IPS-18c (cell line): ENCODE data around the gene ARHGEF10L.
"Not testable (repeated sequence)": the region's sequence is repeated elsewhere in the genome, so short reads cannot be mapped to it uniquely, and the experiment has no call there.

Source experiments
- H3K4me3 ChIP-seq: 2 replicates; pipeline ENCODE4 v1.7.0; 2013; ENCODE audit warnings: low read depth, mild to moderate bottlenecking, low read length, moderate library complexity; ENCODE audit not compliant: insufficient read depth
- H3K9me3 ChIP-seq: one replicate; pipeline ENCODE4 v1.6.1; 2013; ENCODE audit warnings: mild to moderate bottlenecking, low read length, moderate library complexity; ENCODE audit not compliant: control insufficient read depth, insufficient read depth

Gene ARHGEF10L

GRCh38 chr1:17610713-17611112, 71.2 kb downstream of the ARHGEF10L start:
- Histone ChIP-seq H3K9me3 (no peaks in the 10 kb centered on the region), H3K4me3 (no peak overlapping the region)

GRCh38 chr1:17611991-17612390, 72.5 kb downstream of the ARHGEF10L start:
- Histone ChIP-seq H3K9me3 (no peaks in the 10 kb centered on the region), H3K4me3 (no peak overlapping the region)

DNA sequence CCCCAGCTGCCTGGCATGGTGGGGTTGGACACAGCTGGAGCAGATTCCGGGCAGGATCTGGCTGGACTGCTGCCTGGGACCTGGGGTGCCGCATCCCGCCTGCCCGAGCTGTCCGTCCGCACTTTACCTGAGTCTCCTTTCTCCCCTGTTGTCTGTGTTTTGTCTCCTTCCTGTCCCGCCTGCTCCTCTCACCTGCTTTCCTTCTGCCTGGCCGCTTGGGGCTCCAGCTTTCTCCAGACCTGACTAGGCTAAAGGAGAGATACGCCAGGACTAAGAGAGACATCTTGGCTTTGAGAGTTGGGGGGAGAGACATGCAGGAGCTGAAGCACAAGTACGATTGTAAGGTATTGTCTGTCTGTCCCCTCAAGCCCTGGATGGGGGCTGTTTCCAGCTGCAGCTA, 73.3 kb downstream of the ARHGEF10L start:
- H3K9me3 ChIP-seq = no peaks in the 10 kb centered on the region
- no peak overlapping the region for H3K4me3 ChIP-seq

- Histone ChIP-seq H3K9me3 (no peaks in the 10 kb centered on the region), H3K4me3 (no peak overlapping the region)
Observed at GRCh38 chr1:17614586-17614985, 75.1 kb downstream of the ARHGEF10L start.

DNA sequence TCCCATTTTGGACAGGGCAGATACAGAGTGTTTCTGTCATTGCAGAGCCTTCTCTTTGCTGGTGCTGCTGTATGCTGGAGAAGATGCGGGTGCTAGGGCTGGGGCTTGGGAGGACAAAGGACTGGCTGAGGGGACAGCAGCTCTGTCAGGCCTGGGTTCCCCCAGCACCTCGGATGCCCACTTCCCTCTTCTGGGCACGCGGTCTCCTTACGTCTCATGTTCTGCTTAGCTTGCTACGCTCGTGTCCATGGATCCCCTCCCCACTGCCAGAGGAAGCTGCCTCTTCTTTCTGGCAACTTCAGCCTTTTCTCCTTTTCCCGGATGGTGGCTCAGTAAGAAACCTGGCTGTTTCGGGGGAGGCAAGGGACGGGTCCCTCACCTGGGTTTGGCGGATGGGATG, 75.7 kb downstream of the ARHGEF10L start:
- Histone ChIP-seq H3K9me3 (no peaks in the 10 kb centered on the region), H3K4me3 (no peak overlapping the region)

- no peaks in the 10 kb centered on the region for H3K9me3 ChIP-seq
- no peak overlapping the region for H3K4me3 ChIP-seq
Observed at GRCh38 chr1:17615959-17616358, 76.5 kb downstream of the ARHGEF10L start.

- Histone ChIP-seq H3K9me3 (no peaks in the 10 kb centered on the region), H3K4me3 (no peak overlapping the region)
Observed at GRCh38 chr1:17616731-17617279, 77.3 kb downstream of the ARHGEF10L start.

DNA sequence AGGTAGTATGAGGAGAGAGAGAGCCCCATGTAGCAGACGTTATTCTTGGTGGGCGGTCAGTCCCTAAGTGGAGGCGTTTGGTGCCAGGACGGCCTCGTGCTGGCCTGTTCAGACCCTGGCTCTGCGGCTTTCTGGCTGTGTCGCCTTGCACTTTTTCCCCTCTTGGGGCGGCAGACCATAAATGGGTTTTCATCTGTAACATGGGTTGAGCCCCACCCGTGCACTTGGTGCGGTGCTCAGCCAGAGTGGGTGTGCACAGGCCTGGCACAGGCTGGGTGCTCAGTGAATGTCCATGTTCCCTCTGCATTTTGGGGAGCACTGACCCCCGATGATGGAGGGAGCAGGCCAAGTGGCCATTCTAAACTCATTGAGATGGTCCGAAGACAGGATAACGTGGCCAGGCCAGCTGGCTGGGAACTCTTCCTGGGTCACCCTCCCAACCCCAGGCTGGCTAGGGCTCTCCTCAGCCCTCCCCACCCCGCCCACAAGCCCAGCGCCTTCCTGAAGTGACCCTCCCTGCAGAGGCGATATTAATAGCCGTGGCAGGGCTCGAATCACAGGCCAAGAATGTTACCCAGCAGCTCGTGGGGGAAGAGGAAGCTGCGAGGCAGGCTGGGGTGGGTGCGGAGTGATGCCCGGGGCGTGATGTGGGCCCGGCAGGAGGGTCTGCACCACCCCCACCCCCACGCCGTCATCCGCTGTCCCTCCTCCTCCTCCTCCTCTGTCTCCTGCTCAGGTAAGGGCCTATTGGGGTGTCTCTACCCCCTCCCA, 78.5 kb downstream of the ARHGEF10L start:
- H3K9me3 ChIP-seq = no peaks in the 10 kb centered on the region

GRCh38 chr1:17618558-17619247, 79.2 kb downstream of the ARHGEF10L start:
- H3K9me3 ChIP-seq = no peaks in the 10 kb centered on the region
- no peak overlapping the region for H3K4me3 ChIP-seq

More for the DNA sequence above, 78.5 kb downstream of the ARHGEF10L start:
- no peak overlapping the region for H3K4me3 ChIP-seq

- H3K9me3 ChIP-seq = no peaks in the 10 kb centered on the region
- H3K4me3 ChIP-seq = no peak overlapping the region
Observed at GRCh38 chr1:17620448-17620847, 81.0 kb downstream of the ARHGEF10L start.

GRCh38 chr1:17621691-17622090, 82.2 kb downstream of the ARHGEF10L start:
- no peaks in the 10 kb centered on the region for H3K9me3 ChIP-seq
- no peak overlapping the region for H3K4me3 ChIP-seq

GRCh38 chr1:17622823-17623222, 83.3 kb downstream of the ARHGEF10L start:
- Histone ChIP-seq H3K9me3 (no peaks in the 10 kb centered on the region), H3K4me3 (no peak overlapping the region)

DNA sequence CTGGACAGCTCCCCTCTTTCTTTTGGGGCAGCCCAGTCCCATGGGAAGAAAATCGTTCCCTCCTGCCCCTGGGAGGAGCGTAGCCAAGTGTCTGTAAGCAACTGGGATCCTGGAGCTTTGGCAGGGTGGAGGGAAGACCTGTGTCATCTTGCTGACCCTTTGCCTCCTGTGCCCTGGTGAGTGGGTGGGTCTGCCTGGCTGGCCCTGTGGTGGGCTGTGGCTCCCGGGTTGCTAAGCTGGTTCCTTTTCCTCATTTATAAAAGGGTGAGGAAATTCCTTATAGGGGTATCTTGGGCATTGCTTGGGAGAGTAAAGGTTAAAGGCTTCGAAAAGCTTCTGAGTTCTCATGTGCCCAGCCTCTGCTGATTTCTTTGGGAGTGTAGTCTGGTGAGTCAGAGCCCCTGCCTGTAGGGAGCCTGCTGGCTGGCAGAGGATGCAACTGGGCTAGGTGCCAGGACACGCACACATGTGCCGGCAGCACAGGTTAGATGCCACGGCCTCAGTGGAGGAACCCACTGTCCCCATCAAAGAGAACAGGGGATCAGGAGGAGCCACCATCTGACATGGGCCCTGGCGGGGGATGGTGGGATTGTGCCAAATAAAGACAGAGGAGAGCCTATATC, 85.2 kb downstream of the ARHGEF10L start:
- H3K4me3 ChIP-seq = no peak overlapping the region
- H3K9me3 ChIP-seq = no peaks in the 10 kb centered on the region

- Histone ChIP-seq H3K4me3 (no peak overlapping the region), H3K9me3 (no peaks in the 10 kb centered on the region)
Observed at GRCh38 chr1:17627239-17628052, 87.9 kb downstream of the ARHGEF10L start.

GRCh38 chr1:17629046-17629445, 89.5 kb downstream of the ARHGEF10L start:
- not testable (repeated sequence) for H3K4me3 ChIP-seq

GRCh38 chr1:17629460-17629859, 90.0 kb downstream of the ARHGEF10L start:
- Histone ChIP-seq H3K9me3 (peaks cover 2% of the 10 kb centered on the region), H3K4me3 (no peak overlapping the region)

More at GRCh38 chr1:17629046-17629445, 89.5 kb downstream of the ARHGEF10L start:
- not testable (repeated sequence) for H3K9me3 ChIP-seq
